ENCODE results near the gene FAM210A.

FAM210A gene

GRCh38 chr18:13622751-13623150, 103.6 kb downstream of the FAM210A start:
- TF ChIP-seq CTCF (IDR thresholded peaks at IDR 0.05; ENCODE audit: insufficient read depth, low read length) = no peak
- no peak for TF ChIP-seq REST (IDR thresholded peaks at IDR 0.05; ENCODE audit: insufficient replicate concordance, low read depth)
- no peak for TF ChIP-seq SPI1 (IDR thresholded peaks at IDR 0.05; ENCODE audit: borderline replicate concordance, low read depth)
- TF ChIP-seq POLR2AphosphoS5 (IDR thresholded peaks at IDR 0.05; ENCODE audit: low read depth) = no peak
- no peak for TF ChIP-seq GABPA (IDR thresholded peaks at IDR 0.05; ENCODE audit: low read depth)
- no peak overlapping the region for H3K4me3 ChIP-seq (replicated peaks; ENCODE audit: insufficient read depth, low read length)
- H3K27me3 ChIP-seq (ENCODE audit: insufficient read depth, poor library complexity, severe bottlenecking) = no peaks in the 10 kb centered on the region
- DNase-seq (ENCODE audit: low read depth in 1 of 2, low spot score in 1 of 2) = no peak
- no peak overlapping the region for H3K27ac ChIP-seq (replicated peaks)

GRCh38 chr18:13621886-13622619, 104.3 kb downstream of the FAM210A start:
- DNase-seq (ENCODE audit: low read depth in 1 of 2, low spot score in 1 of 2) = no peak
- Histone ChIP-seq H3K4me3 (replicated peaks; ENCODE audit: insufficient read depth, low read length) (no peak overlapping the region), H3K27ac (replicated peaks) (no peak overlapping the region), H3K27me3 (ENCODE audit: insufficient read depth, poor library complexity, severe bottlenecking) (no peaks in the 10 kb centered on the region)
- TF ChIP-seq POLR2AphosphoS5 (IDR thresholded peaks at IDR 0.05; ENCODE audit: low read depth) (no peak), SPI1 (IDR thresholded peaks at IDR 0.05; ENCODE audit: borderline replicate concordance, low read depth) (no peak), CTCF (IDR thresholded peaks at IDR 0.05; ENCODE audit: insufficient read depth, low read length) (no peak), GABPA (IDR thresholded peaks at IDR 0.05; ENCODE audit: low read depth) (no peak), REST (IDR thresholded peaks at IDR 0.05; ENCODE audit: insufficient replicate concordance, low read depth) (no peak)

- DNase-seq (ENCODE audit: low read depth in 1 of 2, low spot score in 1 of 2) = no peak
- Histone ChIP-seq H3K4me3 (replicated peaks; ENCODE audit: insufficient read depth, low read length) (no peak overlapping the region), H3K27me3 (ENCODE audit: insufficient read depth, poor library complexity, severe bottlenecking) (no peaks in the 10 kb centered on the region), H3K27ac (replicated peaks) (no peak overlapping the region)
- TF ChIP-seq SPI1 (IDR thresholded peaks at IDR 0.05; ENCODE audit: borderline replicate concordance, low read depth) (no peak), REST (IDR thresholded peaks at IDR 0.05; ENCODE audit: insufficient replicate concordance, low read depth) (no peak), GABPA (IDR thresholded peaks at IDR 0.05; ENCODE audit: low read depth) (no peak), CTCF (IDR thresholded peaks at IDR 0.05; ENCODE audit: insufficient read depth, low read length) (no peak)
Measured at GRCh38 chr18:13621446-13621849, 104.9 kb downstream of the FAM210A start.

Data from HL-60 (cell line).